GM23338 (cell line): ENCODE measurements around the gene PPARD. TPM values are rescaled to one million over a fixed set of nuclear protein-coding genes. Genes with fewer than 3 reads are reported as not detected.
A peak's percentile ranks its signal among the peaks of the same experiment; 100 is the strongest.

ENCODE experiments used
- ATAC-seq: fragments of 200-7000 bp; cut with Tn5 transposase; 3 replicates; pipeline ENCODE4 v1.9.1; 2020
- DNase-seq: peaks from one replicate; pipeline ENCODE4 v3.0.0-alpha.2; 2015; ENCODE audit warnings: low spot score
- H2AFZ ChIP-seq: fragments of 200-600 bp; sonication (generic); 2 replicates; pipeline ENCODE4 v1.8.0; 2016; ENCODE audit warnings: antibody characterized with exemption, mild to moderate bottlenecking, moderate library complexity
- H3F3A ChIP-seq: fragments of 200-600 bp; sonication (generic); replicated peaks from 2 replicates; pipeline ENCODE4 v1.8.0; 2017; ENCODE audit warnings: antibody characterized with exemption, mixed run types, low read depth
- H3K27ac ChIP-seq: fragments of 200-600 bp; sonication (generic); 2 replicates; pipeline ENCODE4 v1.6.1; 2016; ENCODE audit warnings: low read depth
- H3K27me3 ChIP-seq: fragments of 200-600 bp; sonication (generic); 2 replicates; pipeline ENCODE4 v1.8.0; 2016; ENCODE audit warnings: mild to moderate bottlenecking, mixed run types, moderate library complexity; ENCODE audit not compliant: insufficient read depth
- H3K36me3 ChIP-seq: fragments of 200-600 bp; sonication (generic); 2 replicates; pipeline ENCODE4 v1.8.0; 2016; ENCODE audit warnings: mild to moderate bottlenecking; ENCODE audit not compliant: insufficient read depth
- H3K4me1 ChIP-seq: fragments of 200-600 bp; sonication (generic); 2 replicates; pipeline ENCODE4 v1.8.0; 2016; ENCODE audit warnings: mild to moderate bottlenecking, moderate library complexity; ENCODE audit not compliant: insufficient read depth
- H3K4me2 ChIP-seq: fragments of 200-600 bp; sonication (generic); 2 replicates; pipeline ENCODE4 v1.7.1; 2017; ENCODE audit warnings: mixed run types
- H3K4me3 ChIP-seq: fragments of 200-600 bp; sonication (generic); 2 replicates; pipeline ENCODE4 v1.6.1; 2016; ENCODE audit warnings: mixed run types
- H3K79me2 ChIP-seq: fragments of 200-600 bp; sonication (generic); replicated peaks from 2 replicates; pipeline ENCODE4 v1.8.0; 2017; ENCODE audit warnings: mild to moderate bottlenecking; ENCODE audit not compliant: insufficient read depth
- H3K9me2 ChIP-seq: fragments of 200-600 bp; sonication (generic); 2 replicates; pipeline ENCODE4 v1.8.0; 2017; ENCODE audit not compliant: insufficient read depth
- H4K20me1 ChIP-seq: fragments of 200-600 bp; sonication (generic); replicated peaks from 2 replicates; pipeline ENCODE4 v1.8.0; 2017; ENCODE audit warnings: mild to moderate bottlenecking; ENCODE audit not compliant: insufficient read depth
- H3K27ac Mint-ChIP-seq: 2 replicates; pipeline ENCODE4 v1.8.0; 2020; ENCODE audit warnings: inconsistent platforms, mild to moderate bottlenecking, moderate library complexity, mixed read lengths
- H3K27me3 Mint-ChIP-seq: 3 replicates; pipeline ENCODE4 v1.8.0; 2022; ENCODE audit warnings: low read depth, mild to moderate bottlenecking, moderate library complexity, mixed read lengths, inconsistent platforms; ENCODE audit not compliant: insufficient read depth, poor library complexity
- H3K36me3 Mint-ChIP-seq: 3 replicates; pipeline ENCODE4 v1.8.0; 2021; ENCODE audit warnings: low read depth, mild to moderate bottlenecking, inconsistent platforms, moderate library complexity, mixed read lengths
- H3K4me1 Mint-ChIP-seq: 3 replicates; pipeline ENCODE4 v1.8.0; 2020; ENCODE audit warnings: mild to moderate bottlenecking, inconsistent platforms, mixed read lengths
- H3K4me3 Mint-ChIP-seq: 3 replicates; pipeline ENCODE4 v1.8.0; 2021; ENCODE audit warnings: moderate library complexity, mild to moderate bottlenecking, inconsistent platforms, mixed read lengths
- H3K9me3 Mint-ChIP-seq: 3 replicates; pipeline ENCODE4 v1.8.0; 2020; ENCODE audit warnings: moderate library complexity, mild to moderate bottlenecking, inconsistent platforms, mixed read lengths
- CREB1 ChIP-seq: fragments of 250-450 bp; sonication (Bioruptor Pico); IDR thresholded peaks from 2 replicates; pipeline ENCODE4 v1.5.0; 2020; ENCODE audit warnings: low read depth, mild to moderate bottlenecking, moderate library complexity
- ETS1 ChIP-seq: IDR thresholded peaks from 2 replicates; pipeline ENCODE4 v1.6.1; 2016; ENCODE audit warnings: antibody characterized with exemption
- EZH2 ChIP-seq: fragments of 200-600 bp; sonication (generic); IDR thresholded peaks from one replicate; pipeline ENCODE4 v1.8.0; 2017; ENCODE audit warnings: antibody characterized with exemption, mild to moderate bottlenecking, low read depth; ENCODE audit not compliant: unreplicated experiment
- EZH2phosphoT487 ChIP-seq: fragments of 200-600 bp; sonication (generic); IDR thresholded peaks from one replicate; pipeline ENCODE4 v1.8.1; 2018; ENCODE audit warnings: antibody characterized with exemption; ENCODE audit not compliant: unreplicated experiment
- JUNB ChIP-seq: IDR thresholded peaks from one replicate; pipeline ENCODE4 v1.6.1; 2016; ENCODE audit warnings: antibody characterized with exemption; ENCODE audit not compliant: unreplicated experiment
- NANOG ChIP-seq: IDR thresholded peaks from 2 replicates; pipeline ENCODE4 v1.6.1; 2016; ENCODE audit warnings: antibody characterized with exemption, borderline replicate concordance
- POLR2AphosphoS5 ChIP-seq: IDR thresholded peaks from 2 replicates; pipeline ENCODE4 v1.6.1; 2016; ENCODE audit warnings: antibody characterized with exemption, low read depth
- REST ChIP-seq: IDR thresholded peaks from one replicate; pipeline ENCODE4 v1.6.1; 2018; ENCODE audit warnings: antibody characterized with exemption; ENCODE audit not compliant: unreplicated experiment
- STAT1 ChIP-seq: IDR thresholded peaks from one replicate; pipeline ENCODE4 v1.6.1; 2016; ENCODE audit warnings: antibody characterized with exemption; ENCODE audit not compliant: unreplicated experiment
- ZNF114 ChIP-seq: fragments of 250-450 bp; sonication (Bioruptor Pico); IDR thresholded peaks from 2 replicates; pipeline ENCODE4 v1.5.0; 2020; ENCODE audit warnings: mild to moderate bottlenecking, moderate library complexity
- ZNF331 ChIP-seq: fragments of 250-450 bp; sonication (Bioruptor Pico); IDR thresholded peaks from 2 replicates; pipeline ENCODE4 v1.5.0; 2020; ENCODE audit warnings: low read depth, mild to moderate bottlenecking, moderate library complexity
- ZNF462 ChIP-seq: fragments of 250-450 bp; sonication (Bioruptor Pico); IDR thresholded peaks from 2 replicates; pipeline ENCODE4 v1.5.0; 2020; ENCODE audit warnings: mild to moderate bottlenecking, moderate library complexity
- polyA plus RNA-seq: library from polyadenylated mRNA; unstranded; fragments of >200 nt; fragmentation: Nextera tagmentation; extraction: Ambion mirVana; gene quantifications from 2 replicates; pipeline ENCODE4 v1.2.1, GENCODE V29; 2016
- total RNA-seq: library from RNA; depleted of rRNA; stranded (reverse); fragments of >200 nt; shearing (Covaris generic); gene quantifications from 2 replicates; pipeline ENCODE4 v1.2.3, GENCODE V29; 2014
- TF ChIP-seq, protein P1 (sequence below), 2 experiments: fragments of 200-600 bp in 1 of 2; sonication (generic) in 1 of 2; conservative IDR thresholded peaks; 2 replicates each; pipeline versions ENCODE4 v1.5.1 to v1.6.1; 2016 to 2017; ENCODE audit warnings: antibody characterized with exemption in 2 of 2, low read depth in 2 of 2, mild to moderate bottlenecking in 2 of 2, moderate library complexity in 1 of 2

Gene PPARD
- total and polyA plus RNA-seq, 2 experiments from 2014 or later: 5.1 to 9.7 TPM

GRCh38 chr6:35436071-35436857 is 93.9 kb downstream of the PPARD start:
- no peak for TF ChIP-seq JUNB
- TF ChIP-seq POLR2AphosphoS5: no peak
- no peak for TF ChIP-seq ZNF331 (CRISPR knock-in tag)
- no peak for TF ChIP-seq ZNF114
- TF ChIP-seq STAT1: no peak
- TF ChIP-seq CREB1 (CRISPR knock-in tag): no peak
- TF ChIP-seq EZH2phosphoT487: no peak
- no peak for TF ChIP-seq NANOG
- no peak for TF ChIP-seq REST
- TF ChIP-seq EZH2: no peak
- TF ChIP-seq, protein P1, sequence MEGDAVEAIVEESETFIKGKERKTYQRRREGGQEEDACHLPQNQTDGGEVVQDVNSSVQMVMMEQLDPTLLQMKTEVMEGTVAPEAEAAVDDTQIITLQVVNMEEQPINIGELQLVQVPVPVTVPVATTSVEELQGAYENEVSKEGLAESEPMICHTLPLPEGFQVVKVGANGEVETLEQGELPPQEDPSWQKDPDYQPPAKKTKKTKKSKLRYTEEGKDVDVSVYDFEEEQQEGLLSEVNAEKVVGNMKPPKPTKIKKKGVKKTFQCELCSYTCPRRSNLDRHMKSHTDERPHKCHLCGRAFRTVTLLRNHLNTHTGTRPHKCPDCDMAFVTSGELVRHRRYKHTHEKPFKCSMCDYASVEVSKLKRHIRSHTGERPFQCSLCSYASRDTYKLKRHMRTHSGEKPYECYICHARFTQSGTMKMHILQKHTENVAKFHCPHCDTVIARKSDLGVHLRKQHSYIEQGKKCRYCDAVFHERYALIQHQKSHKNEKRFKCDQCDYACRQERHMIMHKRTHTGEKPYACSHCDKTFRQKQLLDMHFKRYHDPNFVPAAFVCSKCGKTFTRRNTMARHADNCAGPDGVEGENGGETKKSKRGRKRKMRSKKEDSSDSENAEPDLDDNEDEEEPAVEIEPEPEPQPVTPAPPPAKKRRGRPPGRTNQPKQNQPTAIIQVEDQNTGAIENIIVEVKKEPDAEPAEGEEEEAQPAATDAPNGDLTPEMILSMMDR (conservative IDR thresholded peaks at IDR 0.05; ENCODE audit: low read depth in 2 of 2): no peak
- TF ChIP-seq ZNF462: no peak
- TF ChIP-seq ETS1: no peak
- Mint-ChIP-seq H3K27ac (no peak overlapping the region), H3K36me3 (no peaks in the 10 kb centered on the region), H3K4me1 (peaks cover 2% of the 10 kb centered on the region; the same call in 1 of the 3 replicates), H3K27me3 (peaks cover 5% of the 10 kb centered on the region), H3K9me3 (no peaks in the 10 kb centered on the region), H3K4me3 (no peak overlapping the region)
- no peaks in the 10 kb centered on the region for H3K36me3 ChIP-seq
- H3F3A ChIP-seq: no peaks in the 10 kb centered on the region
- ATAC-seq (peak; percentile 60), DNase-seq (no peak)
- no peak overlapping the region for H3K4me3 ChIP-seq
- peaks cover 4% of the 10 kb centered on the region; the same call in 1 of the 2 replicates for H3K4me1 ChIP-seq
- H3K27ac ChIP-seq: no peak overlapping the region
- H3K79me2 ChIP-seq: no peaks in the 10 kb centered on the region
- H3K27me3 ChIP-seq: no peaks in the 10 kb centered on the region
- no peaks in the 10 kb centered on the region for H4K20me1 ChIP-seq
- H2AFZ ChIP-seq: peak overlapping the region; percentile 56; the same call in 1 of the 2 replicates
- H3K9me2 ChIP-seq: no peaks in the 10 kb centered on the region
- H3K4me2 ChIP-seq: no peak overlapping the region
